ENCODE results near the gene NFAM1.

The NFAM1 gene

DNA sequence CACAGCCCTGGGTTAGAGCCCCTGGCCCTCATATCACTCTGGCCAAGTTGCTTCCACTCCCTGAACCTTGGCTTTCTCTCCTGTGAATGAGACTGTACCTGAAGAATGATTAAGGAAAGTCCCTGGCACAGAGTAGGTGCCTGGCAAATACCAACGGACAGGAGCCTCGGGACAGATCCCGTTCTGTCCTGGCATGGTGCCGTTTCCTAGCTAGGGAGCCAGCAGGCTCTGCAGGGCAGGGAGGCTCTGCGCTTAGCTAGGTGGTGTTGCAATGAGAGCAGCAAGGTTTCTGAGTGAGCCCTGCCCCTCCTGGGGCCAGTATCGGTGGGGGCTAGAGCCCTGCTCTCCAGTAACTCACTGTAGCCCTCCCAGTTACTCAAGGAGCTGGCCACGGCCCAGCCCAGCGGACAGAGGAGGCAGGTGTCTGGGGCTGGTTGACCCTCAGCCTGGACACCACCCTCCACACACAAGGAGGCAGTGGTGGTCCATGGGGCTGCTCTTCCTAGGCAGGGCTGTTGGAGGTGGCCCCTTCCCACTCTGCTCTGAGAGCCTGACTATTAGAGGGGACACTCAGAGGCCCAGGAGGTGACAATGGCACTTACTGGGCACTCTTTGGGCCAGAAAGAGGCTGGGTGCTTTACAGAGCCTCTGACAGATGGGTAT is 74.4 kb downstream of the NFAM1 start:
- no peak for DNase-seq

DNA sequence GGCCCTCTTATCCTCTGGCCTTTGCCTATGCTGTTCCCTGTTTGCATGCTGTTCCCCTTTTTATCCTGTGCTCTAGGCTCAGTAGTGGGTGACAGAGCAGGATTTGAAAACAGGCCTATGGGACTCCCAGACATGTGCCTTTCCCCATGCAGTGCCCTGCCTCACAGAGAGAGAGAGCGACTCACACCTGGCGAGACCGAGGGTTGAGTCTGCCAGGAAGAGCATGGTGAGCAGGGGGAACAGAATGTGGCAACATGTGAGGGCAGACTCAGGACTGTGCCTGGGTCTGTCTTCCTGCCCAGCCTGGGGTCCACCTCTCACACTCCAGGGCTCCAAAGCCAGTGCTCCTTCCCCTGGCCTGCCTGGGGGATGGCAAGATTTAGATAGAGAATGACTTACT is 75.0 kb downstream of the NFAM1 start:
- no peak for DNase-seq

DNA sequence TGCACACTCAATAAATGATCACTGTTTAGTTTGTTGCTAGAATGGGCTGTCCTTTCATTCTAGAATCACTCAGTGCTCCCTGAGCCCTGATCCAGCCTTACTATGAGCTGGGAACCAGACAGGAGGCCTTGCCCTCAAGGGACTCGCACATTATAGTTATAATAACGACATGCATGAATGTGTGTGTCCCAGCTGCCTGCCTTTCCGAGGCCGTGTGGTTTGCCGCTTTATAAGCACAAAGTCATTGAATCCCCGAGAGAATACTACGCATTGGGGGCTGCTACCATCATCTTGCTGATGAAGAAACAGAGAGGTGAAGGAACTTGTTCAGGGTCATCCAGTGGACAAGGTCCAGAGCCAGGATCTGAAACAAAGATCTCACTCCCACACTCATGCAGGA is 75.7 kb downstream of the NFAM1 start:
- no peak for DNase-seq

DNA sequence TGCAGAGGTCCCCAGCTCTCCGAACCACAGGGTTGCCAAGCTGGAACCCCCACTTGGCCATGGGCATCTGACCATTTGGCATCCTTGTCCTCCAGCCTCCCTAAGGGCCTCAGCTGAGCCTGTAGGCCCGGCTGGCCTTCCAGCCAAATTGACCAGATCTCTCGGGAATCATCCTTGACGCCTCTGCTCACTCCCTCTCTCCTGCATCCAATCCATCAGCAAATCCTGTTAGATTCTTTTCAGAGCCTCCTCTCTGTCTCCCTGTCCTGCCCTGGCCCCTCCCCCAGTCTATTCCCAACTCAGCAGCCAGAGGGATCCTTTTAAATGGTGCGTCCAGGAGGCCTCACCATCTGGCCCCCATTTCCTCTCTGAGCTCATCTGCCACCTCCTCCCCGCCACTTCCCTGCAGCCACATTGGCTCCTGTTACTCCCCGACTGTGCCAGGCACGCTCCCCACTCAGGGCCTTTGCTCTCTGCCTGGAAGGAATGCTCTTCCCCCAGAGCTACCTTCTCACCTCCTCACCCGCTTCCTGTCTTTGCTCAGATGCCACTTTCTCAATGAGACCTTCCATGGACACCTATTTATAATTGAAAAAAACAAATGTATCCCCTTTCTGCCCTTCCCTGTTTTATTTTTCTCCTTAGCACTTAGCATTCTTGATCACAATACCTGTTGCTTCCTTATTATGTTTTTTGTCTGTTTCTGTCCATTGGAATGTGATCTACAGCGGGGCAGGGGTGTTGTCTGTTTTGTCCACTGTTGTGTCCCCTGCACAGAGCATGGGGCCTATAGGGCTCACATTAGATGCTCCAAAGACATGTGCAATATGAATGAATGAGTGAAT is 78.1 kb downstream of the NFAM1 start:
- peak; percentile 69 for DNase-seq

DNA sequence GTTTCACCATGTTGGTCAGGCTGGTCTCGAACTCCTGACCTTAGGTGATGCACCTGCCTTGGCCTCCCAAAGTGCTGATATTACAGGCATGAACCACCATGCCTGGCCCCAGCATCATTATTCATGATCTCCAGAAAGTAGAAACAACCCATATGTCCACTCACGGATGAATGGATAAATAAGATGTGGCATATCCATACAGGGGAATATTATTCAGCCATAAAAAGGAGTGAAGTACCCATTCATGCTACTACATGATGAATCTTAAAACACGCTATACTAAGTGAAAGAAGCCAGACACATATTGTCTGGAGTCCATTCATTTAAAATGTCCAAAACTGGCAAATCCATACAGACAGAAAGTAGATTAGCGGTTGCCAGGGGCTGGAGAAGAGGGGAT is 81.8 kb downstream of the NFAM1 start:
- no peak for DNase-seq

DNA sequence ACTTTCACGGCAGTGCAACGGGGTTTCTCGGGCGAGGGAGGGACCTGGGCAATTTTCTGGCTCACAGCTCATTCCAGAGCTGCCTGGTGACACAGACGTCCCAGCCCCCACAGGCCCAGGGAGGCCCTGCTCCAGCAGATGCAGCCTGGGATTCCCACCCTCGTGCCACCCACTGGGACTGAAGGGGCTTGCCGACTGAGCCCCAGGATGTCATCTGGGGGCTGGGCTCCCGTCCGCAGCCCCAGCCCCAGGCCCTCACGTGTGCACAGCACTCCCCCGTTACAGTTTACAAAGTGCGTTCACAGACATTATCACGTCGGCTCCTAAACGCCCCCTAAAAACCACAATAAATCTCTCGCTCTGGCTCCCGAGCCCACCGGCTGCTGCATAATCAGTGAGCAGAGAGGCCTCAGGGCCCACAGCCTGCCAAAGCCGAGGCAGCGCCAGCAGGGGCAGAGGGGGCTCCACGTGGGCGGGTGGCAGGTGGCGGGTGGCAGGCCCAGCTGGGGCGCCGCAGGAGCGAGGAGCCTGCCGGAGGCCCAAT is 84.8 kb downstream of the NFAM1 start:
- peak; percentile 79 for DNase-seq

DNA sequence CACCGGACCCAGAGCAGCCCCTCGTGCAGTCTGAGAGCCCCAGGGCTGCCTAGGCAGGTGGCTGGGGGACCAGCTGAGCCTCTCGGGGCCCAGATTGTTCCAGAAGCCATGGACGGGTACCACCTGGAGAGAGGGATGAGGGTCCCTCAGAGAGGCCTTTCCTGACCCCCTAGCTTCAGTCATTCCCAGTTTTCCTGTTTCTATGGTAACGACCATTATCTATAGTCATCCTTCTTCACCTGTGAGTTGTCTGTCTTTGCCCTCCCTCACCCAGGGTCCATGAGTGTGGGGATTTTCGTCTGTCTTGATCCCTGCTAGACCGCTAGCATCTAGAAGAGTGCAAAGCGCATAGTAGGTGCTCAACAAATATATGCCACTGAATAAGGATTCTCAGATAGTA is 85.5 kb downstream of the NFAM1 start:
- DNase-seq = no peak

DNA sequence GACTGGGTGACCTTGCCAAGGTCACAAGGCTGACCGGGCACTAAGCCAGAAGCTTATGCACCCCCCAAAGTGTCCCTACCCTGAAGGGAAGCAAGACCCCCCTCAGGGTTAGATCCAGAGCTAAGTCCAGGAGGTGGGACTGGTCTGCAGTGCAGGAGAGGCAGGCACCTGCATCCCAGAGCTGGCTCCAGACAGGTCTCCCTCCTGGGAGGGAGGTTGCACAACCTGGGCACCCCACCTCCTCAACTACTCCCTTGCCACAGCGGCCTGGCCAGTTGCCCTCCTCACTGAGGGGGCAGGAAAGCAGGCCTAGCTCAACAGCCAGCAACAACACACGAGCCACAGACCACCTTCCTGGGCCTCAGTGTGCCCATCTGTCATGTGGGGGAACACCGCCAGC is 86.7 kb downstream of the NFAM1 start:
- no peak for DNase-seq

DNA sequence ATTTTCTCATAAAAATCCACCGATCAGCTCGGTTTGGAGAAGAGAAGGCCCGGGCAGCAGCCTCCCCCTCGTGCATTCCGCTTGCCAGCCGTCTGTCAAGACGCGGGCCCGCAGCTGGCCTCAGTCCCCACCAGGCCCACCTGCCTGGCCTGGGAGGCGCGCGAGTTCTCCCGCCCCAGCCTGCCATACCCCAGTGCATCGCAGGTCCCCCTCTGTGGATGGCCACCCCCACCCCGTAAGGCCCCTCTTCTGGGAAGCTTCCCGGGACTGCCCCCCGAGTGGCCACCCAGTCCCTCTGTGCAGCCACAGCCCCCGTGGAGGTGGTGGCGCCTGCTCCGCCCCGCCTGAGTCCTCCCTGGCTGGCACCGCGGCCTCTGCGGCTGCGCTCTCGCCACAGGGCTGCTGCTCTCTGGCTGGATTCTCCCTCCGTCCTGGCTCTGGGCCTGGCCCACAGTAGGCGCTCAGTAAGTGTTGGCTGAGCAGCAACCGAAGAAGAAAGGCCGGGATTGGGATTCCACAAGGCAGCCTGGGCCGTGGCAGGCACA is 87.8 kb downstream of the NFAM1 start:
- DNase-seq = no peak

DNA sequence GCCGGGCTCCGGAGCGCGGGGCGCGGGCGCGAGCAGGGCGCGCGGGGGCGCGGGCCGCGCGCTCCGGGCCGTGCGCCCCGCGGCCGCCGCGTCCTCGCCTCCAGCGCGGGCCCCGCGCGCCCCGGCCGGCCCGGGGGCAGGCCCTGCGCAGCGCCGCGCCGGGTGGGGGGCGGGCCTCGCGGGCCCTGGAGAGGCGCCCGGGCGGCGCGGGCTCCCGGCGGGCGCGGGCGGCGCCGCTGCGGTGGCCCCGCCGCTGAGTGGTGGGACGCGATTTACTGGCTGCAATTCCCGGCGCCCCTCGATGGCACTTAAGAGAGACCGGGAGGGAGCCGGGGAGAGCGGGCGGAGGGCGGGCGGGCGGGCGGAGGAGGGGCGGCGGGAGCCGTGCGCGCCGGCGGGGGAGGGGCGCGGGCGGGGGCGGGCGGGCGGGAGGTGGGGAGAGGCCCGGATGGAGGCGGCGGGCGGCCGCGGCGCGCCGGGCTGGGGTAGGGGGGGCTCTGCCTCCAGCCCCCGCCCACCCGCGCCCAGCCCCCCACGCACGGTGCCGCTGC is 88.6 kb downstream of the NFAM1 start:
- no peak for DNase-seq

DNA sequence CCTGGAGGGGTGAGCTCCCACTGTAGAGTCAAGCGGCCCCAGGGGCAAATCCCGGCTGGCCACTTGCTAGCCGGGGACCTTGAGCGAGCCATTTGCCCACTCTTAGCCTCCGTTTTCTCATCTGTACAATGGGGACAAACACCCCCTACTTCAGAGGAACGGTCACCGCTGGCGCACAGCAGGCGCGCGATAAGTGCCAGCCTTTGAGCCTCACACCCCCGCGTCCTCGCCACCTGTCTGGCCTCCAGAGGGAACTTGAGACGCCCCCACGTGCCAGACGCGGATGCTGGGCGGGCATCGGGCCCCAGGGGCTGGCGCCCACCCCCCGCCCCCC is 89.1 kb downstream of the NFAM1 start:
- peak; percentile 50 for DNase-seq

DNA sequence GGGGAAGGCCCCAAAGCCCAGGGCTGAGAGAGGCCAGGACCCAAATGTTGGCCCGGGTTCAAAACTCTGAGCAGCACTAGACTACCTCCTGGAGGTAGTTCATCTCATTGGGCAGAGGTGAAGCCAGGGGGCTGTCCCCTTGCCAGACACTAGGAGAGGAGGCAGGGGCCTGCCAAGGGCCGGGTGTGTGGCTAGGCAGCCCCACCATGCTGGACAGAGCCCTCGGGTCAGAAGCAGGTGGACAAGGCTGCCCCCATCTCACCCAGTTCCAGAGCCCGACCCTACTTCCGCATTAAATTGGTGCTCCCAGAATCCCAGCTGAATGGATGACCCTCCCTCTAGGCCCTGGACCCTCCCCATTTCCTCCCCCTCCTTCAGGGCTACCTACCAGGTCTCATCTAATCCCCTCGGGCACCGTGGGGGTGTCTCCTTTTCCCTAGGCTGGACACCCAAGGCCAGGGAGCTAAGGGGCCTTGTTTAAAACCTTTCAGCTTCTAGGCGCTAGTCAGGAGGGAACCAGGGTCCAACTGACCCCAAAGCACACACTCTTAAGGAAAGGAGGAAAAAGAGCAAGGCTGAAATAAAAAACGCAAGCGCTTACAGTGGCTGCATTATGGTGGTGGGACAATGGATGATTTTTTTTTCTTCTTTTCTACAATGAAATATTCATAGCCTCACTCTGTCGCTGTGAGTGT is 89.6 kb downstream of the NFAM1 start:
- no peak for DNase-seq

DNA sequence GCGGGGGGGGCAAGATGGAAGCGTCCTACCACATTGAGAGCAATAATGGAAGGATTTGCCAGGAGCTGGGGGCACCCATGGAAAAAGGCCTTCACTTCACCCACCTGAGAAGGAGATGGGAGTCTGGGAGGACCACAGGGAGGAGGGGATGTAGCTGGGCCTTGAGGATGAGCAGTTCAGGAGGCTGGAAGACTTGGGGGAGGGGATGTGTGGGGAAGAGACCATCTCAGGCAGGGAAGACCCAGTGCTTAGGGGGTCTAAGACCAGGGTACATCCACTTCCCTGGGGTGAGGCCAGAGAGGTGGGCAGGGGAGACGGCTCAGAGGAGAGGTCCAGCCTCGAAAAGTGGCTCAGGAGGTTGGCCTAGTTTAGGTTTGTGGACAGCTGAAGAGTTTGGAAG is 90.4 kb downstream of the NFAM1 start:
- DNase-seq = no peak

DNA sequence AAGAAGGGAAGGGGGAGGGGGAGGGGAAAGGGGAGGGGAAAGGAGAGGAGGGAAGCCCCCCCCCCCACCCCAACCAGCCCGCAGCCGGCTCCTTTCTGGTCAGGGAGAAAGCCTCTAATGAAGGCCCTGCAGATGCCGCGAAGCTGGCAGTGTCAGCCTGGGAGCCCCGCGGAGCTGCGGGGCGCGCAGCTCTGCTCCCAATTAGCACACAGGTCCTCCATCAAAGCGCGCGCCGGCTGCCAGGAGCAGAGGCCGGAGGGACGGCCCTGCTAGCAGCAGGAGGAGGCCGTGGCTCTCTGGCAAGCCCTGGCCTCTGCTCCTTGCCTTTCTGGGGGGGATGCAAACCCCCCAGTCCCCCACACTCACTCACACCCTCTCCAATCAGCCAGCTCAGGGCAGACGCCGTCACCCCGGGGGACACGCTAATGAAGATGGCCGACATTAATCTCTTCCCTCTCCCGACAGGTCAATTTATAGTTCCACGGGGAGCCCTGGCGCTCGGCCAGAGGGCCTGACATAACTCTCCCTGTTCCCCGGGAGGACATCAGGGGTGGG is 91.3 kb downstream of the NFAM1 start:
- DNase-seq = peak; percentile 89

DNA sequence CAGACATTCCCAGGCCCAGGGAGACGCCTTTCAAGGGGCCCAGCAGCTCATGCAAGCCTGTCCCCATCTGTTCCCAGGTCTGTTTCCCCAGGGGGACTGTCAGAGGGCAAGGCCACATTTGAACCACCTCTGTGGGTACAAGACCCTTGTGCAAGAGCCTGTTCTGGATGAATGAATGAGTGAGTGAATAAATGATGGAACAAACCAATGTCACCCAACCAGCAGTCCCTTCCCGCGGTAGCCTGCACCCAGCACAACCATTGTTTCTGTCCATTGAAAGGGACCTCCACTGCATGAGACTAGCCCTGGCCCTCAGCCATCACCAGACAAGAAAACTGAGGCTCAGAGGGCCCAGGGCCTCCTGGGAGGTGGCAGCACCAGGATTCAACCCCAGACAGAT is 92.1 kb downstream of the NFAM1 start:
- no peak for DNase-seq

DNA sequence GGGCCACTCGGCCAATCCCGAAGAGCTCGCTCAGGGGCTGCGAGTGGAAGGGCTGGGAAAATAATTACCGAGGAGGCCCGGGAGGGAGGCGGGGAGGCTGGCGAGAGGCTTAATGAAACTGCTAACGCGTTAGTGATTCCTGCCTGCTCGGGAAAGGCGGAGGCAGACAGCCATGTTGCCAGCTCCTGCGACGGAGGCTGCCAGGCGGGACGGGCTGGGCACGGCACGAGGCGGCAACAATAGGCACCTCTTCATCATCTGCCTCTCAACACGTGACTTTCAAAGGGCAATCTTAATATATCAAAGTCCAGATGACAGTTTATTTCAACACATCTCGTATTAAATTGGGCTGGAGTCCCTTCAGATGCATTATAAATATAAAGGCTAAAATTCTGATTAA is 93.7 kb downstream of the NFAM1 start:
- no peak for DNase-seq

DNA sequence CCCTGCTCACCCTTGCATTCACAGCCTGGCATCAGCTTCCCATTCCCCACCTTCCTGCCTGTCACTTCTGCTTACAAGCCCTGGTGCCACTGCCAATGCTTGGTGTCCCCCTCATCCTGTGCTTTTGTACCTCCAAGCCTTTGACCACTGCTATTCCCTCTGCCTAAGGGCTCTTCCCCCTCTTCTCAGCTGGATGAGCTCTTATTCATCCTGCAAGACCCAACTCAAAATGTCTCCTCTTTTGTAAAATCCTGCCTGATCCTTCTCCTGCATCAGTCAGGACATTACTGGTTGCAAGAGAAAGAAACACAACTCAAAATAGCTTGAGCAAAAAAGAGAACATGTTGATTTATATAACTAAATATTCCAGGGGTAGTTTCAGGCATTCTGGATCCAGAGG is 94.8 kb downstream of the NFAM1 start:
- no peak for DNase-seq

DNA sequence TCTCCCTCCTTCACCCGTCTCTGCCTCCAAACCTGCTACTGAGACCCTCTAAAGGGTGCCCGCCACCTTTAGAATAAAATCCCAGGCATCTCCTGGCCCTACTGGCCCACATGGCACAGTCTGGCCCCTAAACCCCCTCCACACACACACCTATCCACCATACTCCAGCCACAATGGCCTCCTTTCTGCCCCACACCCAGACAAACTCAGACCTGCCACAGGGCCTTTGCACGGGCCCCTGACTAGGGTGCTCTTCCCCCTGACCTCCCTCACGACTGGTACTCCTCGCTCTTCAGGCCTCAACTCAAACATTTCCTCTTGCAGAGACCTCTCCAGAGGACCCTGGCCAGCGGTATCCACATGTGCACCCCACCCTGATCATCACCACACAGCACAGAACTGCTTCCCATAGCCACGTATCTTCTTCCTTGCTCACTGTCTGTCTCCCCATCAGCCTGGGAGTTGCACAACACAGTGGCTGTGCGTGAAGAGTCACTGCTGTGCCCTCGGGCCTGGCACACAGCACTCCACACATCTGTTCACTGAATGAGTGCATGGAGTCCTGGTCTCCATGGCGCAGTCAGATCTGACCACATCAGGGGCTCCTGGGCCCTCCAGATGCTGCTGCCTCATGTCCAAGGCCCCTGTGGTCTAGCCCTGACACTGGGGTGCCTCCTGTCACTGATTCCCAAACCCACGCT is 95.5 kb downstream of the NFAM1 start:
- no peak for DNase-seq

DNA sequence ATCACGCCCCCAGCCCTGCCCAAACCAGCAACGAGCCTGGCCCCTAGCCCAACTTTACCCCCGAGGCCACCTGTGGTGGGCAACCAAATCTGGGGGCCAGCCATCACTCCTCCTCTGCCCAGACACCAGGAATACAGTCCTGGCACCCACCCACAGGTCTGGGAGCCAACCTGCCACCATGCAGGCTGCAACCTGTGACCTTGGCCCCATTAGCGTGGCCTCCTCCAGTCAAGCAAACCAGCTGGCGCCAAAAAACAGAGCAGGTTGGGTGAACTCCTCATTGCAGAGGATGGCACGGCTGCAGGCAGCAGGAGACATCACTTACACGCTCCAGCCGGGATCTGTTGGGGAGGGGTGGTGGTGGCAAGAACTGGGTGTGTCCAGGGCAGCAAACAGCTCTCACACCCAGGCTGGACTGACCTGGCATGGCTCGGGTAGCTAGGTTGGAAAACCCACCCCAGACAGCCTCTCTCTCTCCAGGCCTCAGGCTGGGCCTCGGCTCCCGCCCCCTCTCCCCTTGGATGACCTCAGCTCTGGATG is 96.3 kb downstream of the NFAM1 start:
- DNase-seq = no peak

DNA sequence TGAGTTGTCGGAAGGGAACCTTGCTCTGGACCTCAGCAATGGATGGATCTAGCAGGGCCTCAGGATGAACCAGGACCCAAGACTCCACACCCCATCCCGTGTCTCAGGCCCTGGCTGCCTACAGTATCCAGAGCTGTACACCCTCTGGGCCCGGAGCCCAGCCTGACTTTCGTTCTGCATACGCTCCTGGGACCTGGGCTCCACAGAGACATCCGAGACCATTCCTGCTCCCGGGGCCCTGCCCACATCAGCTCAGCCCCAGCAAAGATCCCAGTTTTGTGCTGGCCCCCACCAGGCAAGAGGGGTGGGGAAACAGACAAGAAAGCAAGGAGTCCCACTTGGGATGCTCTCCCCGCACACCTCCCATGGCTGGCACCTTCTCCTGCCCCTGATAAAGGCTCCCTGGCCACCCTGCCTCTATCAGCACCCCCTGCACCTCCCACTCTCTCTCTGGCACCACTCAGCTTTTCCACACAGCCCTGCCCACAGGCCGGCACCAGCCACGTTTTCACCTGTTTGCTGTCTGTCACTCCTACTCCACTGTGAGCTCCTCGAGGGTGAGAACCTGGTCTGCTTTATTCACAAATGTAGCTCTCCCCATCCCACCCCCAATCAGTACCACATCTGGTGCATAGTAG is 97.2 kb downstream of the NFAM1 start:
- DNase-seq = no peak

DNA sequence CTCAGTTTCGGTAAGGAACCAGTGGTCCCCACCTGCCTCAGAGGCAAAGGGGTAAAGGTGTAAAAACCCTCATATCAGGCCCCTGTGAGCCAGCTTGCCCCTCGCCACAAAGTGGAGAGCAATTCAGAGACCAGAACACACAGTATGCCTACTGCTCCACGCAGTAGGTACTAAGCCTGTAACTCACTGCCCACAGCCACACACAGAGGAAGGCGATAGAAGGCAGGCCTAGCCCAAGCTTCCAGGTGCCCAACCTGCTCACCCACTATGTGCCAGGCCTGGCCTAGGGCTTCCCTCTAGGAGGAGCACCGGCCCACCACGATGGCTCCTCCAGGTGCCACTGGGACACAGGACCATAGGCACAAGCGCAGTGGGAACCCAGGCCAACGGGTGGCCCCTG is 98.7 kb downstream of the NFAM1 start:
- no peak for DNase-seq

DNA sequence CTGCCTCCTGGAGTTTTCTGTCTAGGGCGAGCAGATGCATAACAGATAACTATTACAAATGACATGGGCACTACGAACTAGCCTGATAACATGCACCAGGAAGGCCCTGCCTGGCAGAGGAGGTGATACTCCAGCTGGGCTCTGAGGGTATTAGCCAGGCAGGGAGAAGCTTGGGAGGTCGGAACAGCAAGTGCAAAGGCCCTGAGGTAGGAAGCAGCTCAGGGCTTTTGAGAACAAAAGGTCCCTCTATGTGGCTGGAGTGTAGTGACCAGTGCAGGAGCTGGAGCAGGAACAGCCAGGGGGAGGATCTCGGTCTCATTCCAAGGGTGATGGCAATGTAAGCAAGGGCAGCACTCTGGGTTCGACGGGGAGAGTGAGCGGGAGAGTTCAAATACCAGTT is 100.1 kb downstream of the NFAM1 start:
- DNase-seq = no peak
